ENCODE results near the gene KPNA6. TPM values are rescaled to one million over a fixed set of nuclear protein-coding genes. Genes with fewer than 3 reads are reported as not detected.

KPNA6 gene
- total RNA-seq, 3 donors from 2014 or later = 35.5 to 53.1 (median 40.6) TPM

DNA sequence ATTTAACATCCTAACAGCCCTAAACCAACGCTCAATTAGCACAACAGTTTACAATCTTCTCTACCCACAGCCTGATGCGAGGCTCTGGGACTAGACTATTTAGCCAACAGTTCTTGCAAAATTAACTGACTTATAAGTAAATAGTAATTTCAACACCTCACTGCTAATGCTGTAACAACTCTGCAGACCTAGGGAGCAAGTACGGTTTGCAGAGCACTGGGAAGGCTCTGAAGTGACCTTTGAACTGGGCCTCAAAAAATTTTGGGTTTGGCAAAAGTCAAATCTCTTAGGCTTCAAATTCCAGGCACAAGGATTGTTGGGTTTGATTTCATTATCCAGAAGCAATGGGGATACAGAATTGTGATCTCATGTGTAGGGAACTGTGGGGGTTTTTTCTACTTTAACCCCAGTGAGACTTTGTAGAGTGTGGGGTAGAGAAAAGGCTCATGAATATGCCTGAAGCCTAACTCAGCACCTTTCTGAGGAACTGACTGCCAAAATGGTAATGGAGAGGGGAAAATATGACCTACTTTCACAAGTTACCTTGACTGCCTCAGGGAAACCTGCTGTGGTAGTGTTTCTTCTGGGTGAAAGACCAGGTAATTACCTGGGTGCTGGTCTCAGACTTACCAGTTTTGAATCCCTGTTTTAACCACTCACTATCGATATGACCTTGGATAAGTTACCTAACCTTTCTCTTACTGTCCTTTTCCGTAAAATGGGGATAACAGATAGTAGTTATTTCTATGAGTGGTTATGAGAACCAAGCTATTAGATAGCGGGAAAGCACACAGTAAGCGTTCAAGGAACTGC, 70.7 kb downstream of the KPNA6 start:
- TF ChIP-seq, protein P1, sequence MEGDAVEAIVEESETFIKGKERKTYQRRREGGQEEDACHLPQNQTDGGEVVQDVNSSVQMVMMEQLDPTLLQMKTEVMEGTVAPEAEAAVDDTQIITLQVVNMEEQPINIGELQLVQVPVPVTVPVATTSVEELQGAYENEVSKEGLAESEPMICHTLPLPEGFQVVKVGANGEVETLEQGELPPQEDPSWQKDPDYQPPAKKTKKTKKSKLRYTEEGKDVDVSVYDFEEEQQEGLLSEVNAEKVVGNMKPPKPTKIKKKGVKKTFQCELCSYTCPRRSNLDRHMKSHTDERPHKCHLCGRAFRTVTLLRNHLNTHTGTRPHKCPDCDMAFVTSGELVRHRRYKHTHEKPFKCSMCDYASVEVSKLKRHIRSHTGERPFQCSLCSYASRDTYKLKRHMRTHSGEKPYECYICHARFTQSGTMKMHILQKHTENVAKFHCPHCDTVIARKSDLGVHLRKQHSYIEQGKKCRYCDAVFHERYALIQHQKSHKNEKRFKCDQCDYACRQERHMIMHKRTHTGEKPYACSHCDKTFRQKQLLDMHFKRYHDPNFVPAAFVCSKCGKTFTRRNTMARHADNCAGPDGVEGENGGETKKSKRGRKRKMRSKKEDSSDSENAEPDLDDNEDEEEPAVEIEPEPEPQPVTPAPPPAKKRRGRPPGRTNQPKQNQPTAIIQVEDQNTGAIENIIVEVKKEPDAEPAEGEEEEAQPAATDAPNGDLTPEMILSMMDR (IDR thresholded peaks at IDR 0.05) = no peak
- TF ChIP-seq POLR2A (IDR thresholded peaks at IDR 0.05) = no peak
- TF ChIP-seq POLR2AphosphoS5 (IDR thresholded peaks at IDR 0.05) = no peak
- peak overlapping the region; percentile 91 to 98 for H3K27ac ChIP-seq

DNA sequence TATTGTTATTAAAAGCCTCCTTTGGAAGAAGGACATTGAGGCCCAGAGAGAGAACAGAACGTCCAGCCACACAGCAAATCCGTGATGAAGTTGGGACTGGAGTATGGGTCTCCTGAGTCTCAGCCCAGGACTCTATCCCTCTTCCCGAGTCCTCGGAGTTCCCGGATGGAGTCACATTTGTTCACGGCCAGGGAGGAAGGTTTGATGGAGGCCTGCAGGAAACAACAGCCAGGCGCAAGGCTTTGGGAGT, 71.3 kb downstream of the KPNA6 start:
- intact Hi-C loops (cut with DNase I; ENCODE audit: low total_unique reads) = no loop called here
- Histone ChIP-seq H3K27me3 (no peaks in the 10 kb centered on the region), H3K36me3 (no peaks in the 10 kb centered on the region), H3K9me3 (no peaks in the 10 kb centered on the region), H3K4me1 (peaks cover 0 to 20% of the 10 kb centered on the region in 2 donors), H3K27ac (peak overlapping the region; percentile 91 to 98), H3K4me3 (peak overlapping the region; percentile 62 to 76 (median 71))
- DNase-seq (ENCODE audit: low spot score in 2 of 2) = no peak
- TF ChIP-seq, protein P1 (IDR thresholded peaks at IDR 0.05) = no peak
- no peak for TF ChIP-seq POLR2A (IDR thresholded peaks at IDR 0.05)
- TF ChIP-seq POLR2AphosphoS5 (IDR thresholded peaks at IDR 0.05) = no peak

More for the DNA sequence above, 70.7 kb downstream of the KPNA6 start:
- Histone ChIP-seq H3K36me3 (no peaks in the 10 kb centered on the region), H3K27me3 (no peaks in the 10 kb centered on the region), H3K9me3 (no peaks in the 10 kb centered on the region), H3K4me3 (peak overlapping the region; percentile 62 to 76 (median 71)), H3K4me1 (peaks cover 0 to 18% of the 10 kb centered on the region in 2 donors)
- intact Hi-C loops (cut with DNase I; ENCODE audit: low total_unique reads) = no loop called here
- DNase-seq (ENCODE audit: low spot score in 2 of 2) = no peak

DNA sequence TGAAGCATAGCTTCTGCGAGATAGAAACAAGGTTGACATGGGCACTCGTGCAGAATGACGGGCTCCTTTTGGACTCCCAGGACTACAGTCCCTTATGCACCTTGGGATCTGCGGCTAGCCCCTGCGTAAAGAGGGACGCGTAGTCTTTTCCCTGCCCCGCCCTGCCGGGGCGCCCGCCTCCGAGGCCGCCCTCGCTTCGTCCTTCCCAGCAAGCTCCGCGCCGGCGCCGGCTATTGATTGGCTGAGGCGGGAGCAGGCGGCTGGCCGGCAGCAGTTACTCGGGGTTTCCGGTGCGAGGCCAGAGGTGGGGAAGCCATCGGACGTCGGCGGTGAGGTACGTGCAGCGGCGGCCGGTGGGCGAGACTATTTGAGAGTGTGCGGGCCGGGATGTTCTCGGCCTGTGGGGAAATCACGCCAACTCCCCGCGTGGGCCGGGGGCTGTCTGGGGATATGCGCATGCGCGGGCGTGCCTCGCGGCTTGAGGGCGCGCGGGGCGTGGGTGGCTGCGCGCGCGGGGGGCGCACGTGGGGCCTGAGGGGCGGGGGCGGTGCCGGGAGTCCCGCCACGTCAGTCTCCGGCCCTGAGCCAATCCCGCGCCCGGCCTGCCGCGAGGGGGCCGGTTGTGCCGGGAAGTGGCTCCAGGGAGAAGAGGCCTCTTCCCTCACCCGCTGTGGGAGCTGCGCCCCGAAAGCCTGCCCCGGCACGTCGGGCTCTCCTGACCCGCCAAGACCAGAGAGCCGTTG, 71.8 kb downstream of the KPNA6 start, which contains the start of gene TXLNA:
TSS of gene TXLNA (plus strand) at position 233 of the 743 bp plus-strand sequence. CDS start 671 bp downstream, outside the sequence.
- H3K27ac ChIP-seq = peak within 1 kb of the TSS; percentile 91 to 98
- peak; percentile 60 to 82 (median 73) for TF ChIP-seq POLR2AphosphoS5 (IDR thresholded peaks at IDR 0.05)
- TF ChIP-seq, protein P1 (IDR thresholded peaks at IDR 0.05) = peak in 2 of 3 donors; percentile 12 to 27
- no peak for TF ChIP-seq POLR2A (IDR thresholded peaks at IDR 0.05)
- H3K4me1 ChIP-seq = peaks cover 0 to 21% of the 10 kb centered on the region in 2 donors
- no peaks in the 10 kb centered on the region for H3K36me3 ChIP-seq
- no peaks in the 10 kb centered on the region for H3K27me3 ChIP-seq
- intact Hi-C loops (cut with DNase I; ENCODE audit: low total_unique reads) = no loop called here
- H3K9me3 ChIP-seq = no peaks in the 10 kb centered on the region
- peak; percentile 91 to 92 for DNase-seq (ENCODE audit: low spot score in 2 of 2)
- H3K4me3 ChIP-seq = peak within 1 kb of the TSS; percentile 62 to 76 (median 71)

DNA sequence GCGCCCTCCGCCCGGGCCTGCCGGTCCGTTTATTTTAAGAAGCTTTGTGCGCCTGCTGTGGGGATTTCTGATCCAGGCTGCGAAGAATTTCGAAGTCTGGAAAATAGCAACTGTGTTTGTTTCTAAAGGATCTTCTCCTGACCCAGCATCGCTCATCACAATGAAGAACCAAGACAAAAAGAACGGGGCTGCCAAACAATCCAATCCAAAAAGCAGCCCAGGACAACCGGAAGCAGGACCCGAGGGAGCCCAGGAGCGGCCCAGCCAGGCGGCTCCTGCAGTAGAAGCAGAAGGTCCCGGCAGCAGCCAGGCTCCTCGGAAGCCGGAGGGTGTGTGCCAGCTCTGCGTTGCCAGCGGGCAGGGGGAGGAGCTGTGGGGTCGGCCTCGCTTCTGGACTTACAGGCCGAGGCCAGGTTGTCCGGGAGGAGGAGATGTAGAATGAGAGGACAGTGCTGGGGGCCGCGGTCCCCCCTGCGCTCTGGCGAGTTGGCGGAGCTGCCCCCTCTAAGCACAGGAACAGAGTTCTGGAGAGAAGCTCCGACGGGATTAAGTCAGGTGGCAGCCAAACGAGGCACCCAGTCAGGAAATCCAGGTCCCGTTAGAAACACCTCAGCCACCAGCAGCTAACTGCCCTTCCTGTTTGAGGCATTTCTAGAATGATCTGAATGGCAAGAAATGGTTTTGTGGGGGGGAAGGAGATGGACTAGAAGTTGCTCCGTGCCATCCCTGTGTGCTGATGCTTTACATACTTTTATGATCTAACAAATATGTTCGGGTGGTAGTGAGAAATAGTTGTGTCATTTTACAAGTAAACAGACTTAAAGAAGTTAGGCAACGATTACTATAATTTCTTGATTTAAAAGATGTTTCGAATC, 72.6 kb downstream of the KPNA6 start:
- intact Hi-C loops (cut with DNase I; ENCODE audit: low total_unique reads) = no loop called here
- Histone ChIP-seq H3K27ac (peak overlapping the region; percentile 91 to 98), H3K27me3 (no peaks in the 10 kb centered on the region), H3K9me3 (no peaks in the 10 kb centered on the region), H3K4me3 (peak overlapping the region; percentile 62 to 76 (median 71)), H3K36me3 (no peaks in the 10 kb centered on the region), H3K4me1 (peaks cover 0 to 21% of the 10 kb centered on the region in 2 donors)
- peak in 1 of 3 donors; percentile 4 for TF ChIP-seq POLR2AphosphoS5 (IDR thresholded peaks at IDR 0.05)
- TF ChIP-seq, protein P1 (IDR thresholded peaks at IDR 0.05) = no peak
- no peak for DNase-seq (ENCODE audit: low spot score in 2 of 2)

Measured in breast epithelium (tissue), 4 donors.